Ishikawa (cell line): ENCODE data around the gene EVL.

ENCODE experiments used
- CEBPB ChIP-seq: IDR thresholded peaks from 2 replicates; pipeline ENCODE4 v1.6.1; 2012
- CREB1 ChIP-seq: IDR thresholded peaks from 2 replicates; pipeline ENCODE4 v1.6.1; 2012; ENCODE audit warnings: low read depth
- EGR1 ChIP-seq: IDR thresholded peaks from 2 replicates; pipeline ENCODE4 v1.6.1; 2012
- EP300 ChIP-seq: IDR thresholded peaks from 2 replicates; pipeline ENCODE4 v1.6.1; 2012; ENCODE audit warnings: borderline replicate concordance
- FOXM1 ChIP-seq: IDR thresholded peaks from 2 replicates; pipeline ENCODE4 v1.6.1; 2012; ENCODE audit warnings: low read depth, borderline replicate concordance
- MAX ChIP-seq: IDR thresholded peaks from 2 replicates; pipeline ENCODE4 v1.6.1; 2012
- NFIC ChIP-seq: IDR thresholded peaks from 2 replicates; pipeline ENCODE4 v1.6.1; 2012
- RAD21 ChIP-seq: IDR thresholded peaks from 2 replicates; pipeline ENCODE4 v1.6.1; 2012; ENCODE audit warnings: low read depth
- REST ChIP-seq: IDR thresholded peaks from 2 replicates; pipeline ENCODE4 v1.6.1; 2012; ENCODE audit warnings: low read depth, mild to moderate bottlenecking
- TAF1 ChIP-seq: IDR thresholded peaks from 2 replicates; pipeline ENCODE4 v1.6.1; 2012; ENCODE audit warnings: low read depth, mild to moderate bottlenecking
- TCF12 ChIP-seq: IDR thresholded peaks from 2 replicates; pipeline ENCODE4 v1.6.1; 2012; ENCODE audit warnings: low read depth
- TEAD4 ChIP-seq: IDR thresholded peaks from 2 replicates; pipeline ENCODE4 v1.6.1; 2012
- USF1 ChIP-seq: IDR thresholded peaks from 2 replicates; pipeline ENCODE4 v1.6.1; 2012
- YY1 ChIP-seq: IDR thresholded peaks from 2 replicates; pipeline ENCODE4 v1.6.1; 2012; ENCODE audit warnings: low read depth
- ZBTB7A ChIP-seq: IDR thresholded peaks from 2 replicates; pipeline ENCODE4 v1.6.1; 2012; ENCODE audit warnings: low read depth

EVL gene

GRCh38 chr14:100102156-100102785, 37.0 kb downstream of the EVL start:
- no peak for TF ChIP-seq YY1
- TF ChIP-seq USF1: no peak
- no peak for TF ChIP-seq TCF12
- TF ChIP-seq CREB1: no peak
- TF ChIP-seq EGR1: no peak
- TF ChIP-seq FOXM1: no peak
- TF ChIP-seq CEBPB: no peak
- TF ChIP-seq TAF1: no peak
- no peak for TF ChIP-seq MAX
- no peak for TF ChIP-seq EP300
- TF ChIP-seq REST: no peak

GRCh38 chr14:100103250-100104005, 38.2 kb downstream of the EVL start:
- TF ChIP-seq CEBPB: no peak
- TF ChIP-seq EGR1: no peak
- TF ChIP-seq YY1: no peak
- no peak for TF ChIP-seq TAF1
- TF ChIP-seq MAX: no peak
- no peak for TF ChIP-seq FOXM1

GRCh38 chr14:100104006-100104352, 38.8 kb downstream of the EVL start:
- TF ChIP-seq YY1 (no peak), CREB1 (no peak), FOXM1 (no peak), CEBPB (no peak), TAF1 (no peak), REST (no peak), USF1 (no peak), NFIC (no peak), TEAD4 (no peak), MAX (no peak), TCF12 (no peak), ZBTB7A (no peak), EP300 (no peak)

GRCh38 chr14:100104523-100105300, 39.5 kb downstream of the EVL start:
- no peak for TF ChIP-seq ZBTB7A
- no peak for TF ChIP-seq TAF1
- TF ChIP-seq MAX: no peak
- TF ChIP-seq TEAD4: no peak
- TF ChIP-seq CREB1: no peak
- no peak for TF ChIP-seq EP300
- TF ChIP-seq EGR1: no peak

- TF ChIP-seq CREB1 (no peak), ZBTB7A (no peak), CEBPB (no peak), USF1 (no peak), TCF12 (no peak), NFIC (no peak), TEAD4 (no peak), FOXM1 (no peak), MAX (no peak), REST (no peak), RAD21 (no peak)
These were observed 40.3 kb downstream of the EVL start for GRCh38 chr14:100105357-100106169.
